Osteoblast (primary cell): ENCODE measurements around the gene NOL9. TPM values are rescaled to one million over a fixed set of nuclear protein-coding genes. Genes with fewer than 3 reads are reported as not detected.

Experiments
- DNase-seq: peaks from one replicate; pipeline ENCODE4 v3.0.0; 2011; ENCODE audit warnings: low spot score, mixed read lengths; ENCODE audit not compliant: insufficient read length; ENCODE audit errors: missing footprints
- H2AFZ ChIP-seq: 2 replicates; pipeline ENCODE4 v1.6.0; 2011; ENCODE audit warnings: mild to moderate bottlenecking, low read length
- H3K27ac ChIP-seq: 2 replicates; pipeline ENCODE4 v1.5.1; 2011; ENCODE audit warnings: mild to moderate bottlenecking, low read depth, low read length, moderate library complexity
- H3K27me3 ChIP-seq: 2 replicates; pipeline ENCODE4 v1.6.0; 2012; ENCODE audit warnings: mild to moderate bottlenecking, control low read depth, inconsistent platforms, low read length, moderate library complexity; ENCODE audit not compliant: insufficient read depth
- H3K36me3 ChIP-seq: 2 replicates; pipeline ENCODE4 v1.5.1; 2011; ENCODE audit warnings: mild to moderate bottlenecking, low read length, control low read depth, moderate library complexity; ENCODE audit not compliant: insufficient read depth
- H3K4me1 ChIP-seq: 2 replicates; pipeline ENCODE4 v1.5.1; 2011; ENCODE audit warnings: mild to moderate bottlenecking, low read length, control low read depth, moderate library complexity; ENCODE audit not compliant: insufficient read depth
- H3K4me2 ChIP-seq: 2 replicates; pipeline ENCODE4 v1.6.0; 2011; ENCODE audit warnings: mild to moderate bottlenecking, low read length; ENCODE audit not compliant: insufficient read depth
- H3K4me3 ChIP-seq: fragments of 200-600 bp; sonication (generic); 3 replicates; pipeline ENCODE4 v1.5.1; 2012; ENCODE audit warnings: mild to moderate bottlenecking, low read length, inconsistent platforms; ENCODE audit not compliant: insufficient read depth
- H3K79me2 ChIP-seq: 2 replicates; pipeline ENCODE4 v1.6.0; 2012; ENCODE audit warnings: mild to moderate bottlenecking, low read length, control low read depth, inconsistent platforms; ENCODE audit not compliant: insufficient read depth
- H3K9me3 ChIP-seq: 2 replicates; pipeline ENCODE4 v1.5.1; 2011; ENCODE audit warnings: low read depth, low read length, control low read depth
- H4K20me1 ChIP-seq: 2 replicates; pipeline ENCODE4 v1.6.0; 2012; ENCODE audit warnings: mild to moderate bottlenecking, low read length, control low read depth; ENCODE audit not compliant: insufficient read depth
- CTCF ChIP-seq: IDR thresholded peaks from 2 replicates; pipeline ENCODE4 v1.5.1; 2011; ENCODE audit warnings: mild to moderate bottlenecking, low read depth, low read length, moderate library complexity; ENCODE audit errors: extremely low read depth
- total RNA-seq: library from RNA; depleted of rRNA; stranded (reverse); fragments of >200 nt; gene quantifications from 2 replicates; pipeline ENCODE4 v1.2.3, GENCODE V29; 2012

The NOL9 gene
- total RNA-seq, 1 donor = 31.1 TPM

GRCh38 chr1:6579374-6580118 lies 25.2 kb upstream of the NOL9 start, which contains the start of gene ZBTB48:
TSS of gene ZBTB48 (plus strand) at chr1:6579994. CDS start at chr1:6580610, 616 bp downstream.
- peak; percentile 100 for DNase-seq
- Histone ChIP-seq H3K36me3 (no peaks in the 10 kb centered on the region), H2AFZ (peak within 1 kb of the TSS; percentile 92), H3K27me3 (no peaks in the 10 kb centered on the region), H3K4me3 (peak within 1 kb of the TSS; percentile 96), H4K20me1 (peaks cover 13% of the 10 kb centered on the region), H3K9me3 (no peaks in the 10 kb centered on the region), H3K4me1 (peaks cover 31% of the 10 kb centered on the region), H3K79me2 (peaks cover 28% of the 10 kb centered on the region), H3K27ac (peak within 1 kb of the TSS; percentile 88), H3K4me2 (peak within 1 kb of the TSS; percentile 88)
- TF ChIP-seq CTCF = no peak

- DNase-seq = peak; percentile 68
- Histone ChIP-seq H3K27me3 (no peaks in the 10 kb centered on the region), H3K4me3 (peak overlapping the region; percentile 96), H2AFZ (peak overlapping the region; percentile 92), H3K4me2 (peak overlapping the region; percentile 88), H3K27ac (peak overlapping the region; percentile 88), H4K20me1 (peaks cover 10% of the 10 kb centered on the region), H3K9me3 (no peaks in the 10 kb centered on the region), H3K36me3 (no peaks in the 10 kb centered on the region), H3K4me1 (peaks cover 31% of the 10 kb centered on the region), H3K79me2 (peaks cover 27% of the 10 kb centered on the region)
- TF ChIP-seq CTCF = no peak
Observed at GRCh38 chr1:6578624-6579373, 24.5 kb upstream of the NOL9 start.

- Histone ChIP-seq H3K79me2 (peaks cover 27% of the 10 kb centered on the region), H3K9me3 (no peaks in the 10 kb centered on the region), H3K4me3 (no peak overlapping the region), H2AFZ (no peak overlapping the region), H4K20me1 (peaks cover 10% of the 10 kb centered on the region), H3K36me3 (no peaks in the 10 kb centered on the region), H3K4me2 (peak overlapping the region; percentile 29), H3K4me1 (peaks cover 31% of the 10 kb centered on the region), H3K27ac (peak overlapping the region; percentile 88), H3K27me3 (no peaks in the 10 kb centered on the region)
- TF ChIP-seq CTCF = no peak
- DNase-seq = peak; percentile 96
Observed at GRCh38 chr1:6577831-6578525, 23.7 kb upstream of the NOL9 start.

- no peak for TF ChIP-seq CTCF
- H4K20me1 ChIP-seq = no peaks in the 10 kb centered on the region
- H3K4me1 ChIP-seq = peaks cover 21% of the 10 kb centered on the region
- H3K79me2 ChIP-seq = peaks cover under 1% of the 10 kb centered on the region
- no peak overlapping the region for H3K4me2 ChIP-seq
- H3K9me3 ChIP-seq = peaks cover 3% of the 10 kb centered on the region
- H3K27me3 ChIP-seq = peaks cover 9% of the 10 kb centered on the region
- DNase-seq = peak; percentile 42
- no peak overlapping the region for H2AFZ ChIP-seq
- no peak overlapping the region for H3K4me3 ChIP-seq
- H3K36me3 ChIP-seq = no peaks in the 10 kb centered on the region
- H3K27ac ChIP-seq = no peak overlapping the region
Observed at GRCh38 chr1:6574818-6575217, 20.5 kb upstream of the NOL9 start.
